Spleen (tissue), 7 donors: Measurements from ENCODE around the gene AQP12B.

ENCODE experiments used
- POLR2A ChIP-seq, 3 donors: fragments of 450-650 bp; IDR thresholded peaks; one replicate each; pipeline ENCODE4 v1.5.1; 2017; ENCODE audit warnings: antibody characterized with exemption in 3 of 3, mild to moderate bottlenecking in 1 of 3
- POLR2AphosphoS5 ChIP-seq, 3 donors: sonication (generic); formaldehyde crosslinking; IDR thresholded peaks; one replicate each; pipeline ENCODE4 v1.5.1; 2017; ENCODE audit warnings: antibody characterized with exemption in 3 of 3
- TF ChIP-seq, protein P1 (sequence below), 11 experiments: fragments of 200-600 bp in 7 of 11; fragments of 450-650 bp in 4 of 11; sonication (generic) in 4 of 11; IDR thresholded peaks in 8 of 11; conservative IDR thresholded peaks in 3 of 11; 1 replicate in 7 of 11; 2 replicates in 4 of 11; pipeline versions ENCODE4 v1.4.0 to v1.8.0; 2016 to 2021; ENCODE audit warnings: antibody characterized with exemption in 11 of 11, inconsistent platforms in 4 of 11, mild to moderate bottlenecking in 1 of 11
- donor health status: DM: no; HTN: no; CAD: no; lungs with moderate emphysema.
- donor health status: DM: no; HTN: no; CAD: no.
- donor health status: DM: no; HTN: no; CAD: no.

- TF ChIP-seq POLR2AphosphoS5 (IDR thresholded peaks at IDR 0.05) (no peak), POLR2A (IDR thresholded peaks at IDR 0.05) (no peak)
- TF ChIP-seq, protein P1, sequence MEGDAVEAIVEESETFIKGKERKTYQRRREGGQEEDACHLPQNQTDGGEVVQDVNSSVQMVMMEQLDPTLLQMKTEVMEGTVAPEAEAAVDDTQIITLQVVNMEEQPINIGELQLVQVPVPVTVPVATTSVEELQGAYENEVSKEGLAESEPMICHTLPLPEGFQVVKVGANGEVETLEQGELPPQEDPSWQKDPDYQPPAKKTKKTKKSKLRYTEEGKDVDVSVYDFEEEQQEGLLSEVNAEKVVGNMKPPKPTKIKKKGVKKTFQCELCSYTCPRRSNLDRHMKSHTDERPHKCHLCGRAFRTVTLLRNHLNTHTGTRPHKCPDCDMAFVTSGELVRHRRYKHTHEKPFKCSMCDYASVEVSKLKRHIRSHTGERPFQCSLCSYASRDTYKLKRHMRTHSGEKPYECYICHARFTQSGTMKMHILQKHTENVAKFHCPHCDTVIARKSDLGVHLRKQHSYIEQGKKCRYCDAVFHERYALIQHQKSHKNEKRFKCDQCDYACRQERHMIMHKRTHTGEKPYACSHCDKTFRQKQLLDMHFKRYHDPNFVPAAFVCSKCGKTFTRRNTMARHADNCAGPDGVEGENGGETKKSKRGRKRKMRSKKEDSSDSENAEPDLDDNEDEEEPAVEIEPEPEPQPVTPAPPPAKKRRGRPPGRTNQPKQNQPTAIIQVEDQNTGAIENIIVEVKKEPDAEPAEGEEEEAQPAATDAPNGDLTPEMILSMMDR (IDR thresholded peaks at IDR 0.05 in 8 of 11, conservative IDR thresholded peaks at IDR 0.05 in 3 of 11) = no peak
Observed at GRCh38 chr2:240628507-240628807, 54.2 kb downstream of the AQP12B start.
